Panc1 (cell line): ENCODE measurements around the gene MED13L.

Experiments used
- CTCF ChIP-seq: fragments of 450-650 bp; IDR thresholded peaks from 2 replicates; pipeline ENCODE4 v1.5.1; 2017; ENCODE audit warnings: mild to moderate bottlenecking
- POLR2AphosphoS5 ChIP-seq: IDR thresholded peaks from 2 replicates; pipeline ENCODE4 v1.6.1; 2012; ENCODE audit warnings: mild to moderate bottlenecking, low read depth, low read length, moderate library complexity
- REST ChIP-seq, 2 experiments: IDR thresholded peaks; 2 replicates each; pipeline ENCODE4 v1.6.1; 2011 to 2012; ENCODE audit warnings: low read depth in 2 of 2, control low read depth in 1 of 2, low read length in 1 of 2, mild to moderate bottlenecking in 1 of 2, moderate library complexity in 1 of 2; ENCODE audit not compliant: insufficient read depth in 1 of 2

- TF ChIP-seq CTCF = no peak
- TF ChIP-seq REST (IDR thresholded peaks at IDR 0.05; ENCODE audit: insufficient read depth in 1 of 2, low read depth in 2 of 2, low read length in 1 of 2) = no peak
- no peak for TF ChIP-seq POLR2AphosphoS5
These were observed 154.9 kb downstream of the MED13L start for GRCh38 chr12:116122628-116123027.
